OCI-LY7 (cell line): ENCODE results near the gene TRABD2B. TPM values are rescaled to one million over a fixed set of nuclear protein-coding genes. Genes with fewer than 3 reads are reported as not detected.

Source experiments
- BruUV-seq: library from RNA; stranded (reverse); fragments of 400-500 nt; replicated peaks from 2 replicates; lab custom pipeline; 2021; lab: Mats Ljungman, UMichigan
- CTCF ChIA-PET: fragments of 300-600 bp; sonication (Branson Sonifier 250); formaldehyde crosslinking; loops from one replicate; lab custom pipeline; 2022; ENCODE audit warnings: antibody characterized with exemption; ENCODE audit not compliant: unreplicated experiment; lab: Charles Lee
- POLR2A ChIA-PET: fragments of 300-600 bp; sonication (Branson Sonifier 250); formaldehyde crosslinking; loops from one replicate; lab custom pipeline; 2022; ENCODE audit warnings: antibody characterized with exemption; lab: Charles Lee
- DNase-seq: peaks from one replicate; pipeline ENCODE4 v3.0.0-alpha.2; 2015; ENCODE audit warnings: low spot score
- H2AFZ ChIP-seq: fragments of 200-600 bp; sonication (generic), shearing (Covaris generic); 2 replicates; pipeline ENCODE4 v1.6.1; 2014; ENCODE audit warnings: mild to moderate bottlenecking, antibody characterized with exemption, low read length, moderate library complexity
- H3K27ac ChIP-seq: fragments of 200-600 bp; sonication (generic); 2 replicates; pipeline ENCODE4 v1.5.1; 2014; ENCODE audit warnings: mixed run types, low read depth, mild to moderate bottlenecking, moderate library complexity, low read length, inconsistent platforms; ENCODE audit not compliant: poor library complexity, severe bottlenecking
- H3K36me3 ChIP-seq: fragments of 200-600 bp; sonication (generic); 2 replicates; pipeline ENCODE4 v1.6.1; 2014; ENCODE audit warnings: mild to moderate bottlenecking, antibody characterized with exemption, low read length, moderate library complexity, mixed read lengths; ENCODE audit not compliant: insufficient read depth
- H3K4me1 ChIP-seq: fragments of 200-600 bp; sonication (generic); 2 replicates; pipeline ENCODE4 v1.5.1; 2014; ENCODE audit warnings: mild to moderate bottlenecking, low read length; ENCODE audit not compliant: insufficient read depth, poor library complexity, severe bottlenecking
- H3K4me2 ChIP-seq: fragments of 200-600 bp; sonication (generic); 2 replicates; pipeline ENCODE4 v1.6.1; 2014; ENCODE audit warnings: mild to moderate bottlenecking, low read length
- H3K4me3 ChIP-seq: fragments of 200-600 bp; sonication (generic); 2 replicates; pipeline ENCODE4 v1.5.1; 2014; ENCODE audit warnings: mild to moderate bottlenecking, low read depth, low read length; ENCODE audit not compliant: poor library complexity, severe bottlenecking
- H3K79me2 ChIP-seq: fragments of 200-600 bp; sonication (generic); 2 replicates; pipeline ENCODE4 v1.6.1; 2016; ENCODE audit warnings: low read depth, mild to moderate bottlenecking, low read length, moderate library complexity, mixed read lengths; ENCODE audit not compliant: insufficient read depth
- H3K9me2 ChIP-seq: fragments of 200-600 bp; sonication (generic); 2 replicates; pipeline ENCODE4 v1.6.1; 2016; ENCODE audit warnings: mild to moderate bottlenecking, low read length, mixed read lengths; ENCODE audit not compliant: insufficient read depth
- H3K9me3 ChIP-seq: fragments of 200-600 bp; sonication (generic); 2 replicates; pipeline ENCODE4 v1.6.1; 2014; ENCODE audit warnings: mild to moderate bottlenecking, mixed run types, low read length, mixed read lengths
- H4K20me1 ChIP-seq: fragments of 200-600 bp; sonication (generic); 2 replicates; pipeline ENCODE4 v1.6.1; 2014; ENCODE audit warnings: mild to moderate bottlenecking, antibody characterized with exemption, low read length, moderate library complexity, mixed read lengths; ENCODE audit not compliant: insufficient read depth
- CTCF ChIP-seq: fragments of 200-600 bp; sonication (generic); conservative IDR thresholded peaks from 2 replicates; pipeline ENCODE4 v1.5.1; 2014; ENCODE audit warnings: mild to moderate bottlenecking, antibody characterized with exemption, low read length, moderate library complexity, mixed read lengths
- EZH2phosphoT487 ChIP-seq: fragments of 200-600 bp; sonication (generic); IDR thresholded peaks from 2 replicates; pipeline ENCODE4 v1.6.1; 2018; ENCODE audit warnings: low read depth, borderline replicate concordance, mild to moderate bottlenecking, mixed run types, antibody characterized with exemption, low read length, moderate library complexity, mixed read lengths
- intact Hi-C: fragments of 100-400 bp; cut with micrococcal nuclease; formaldehyde crosslinking; loops from one replicate; pipeline ENCODE4 v1.10.0; 2022; ENCODE audit not compliant: unreplicated experiment
- total RNA-seq, 2 experiments: library from RNA; depleted of rRNA in 1 of 2; stranded (reverse); fragments of >200 nt in 1 of 2; shearing (Covaris generic) in 1 of 2; gene quantifications; 2 replicates each; pipeline ENCODE4 v1.2.3, GENCODE V29; 2014 to 2022

The TRABD2B gene
- total RNA-seq, 2 experiments from 2014 or later: not detected

GRCh38 chr1:47711184-47711847 is 285.9 kb downstream of the TRABD2B start:
- intact Hi-C loops: loop anchor here (2.0 to 10.0 kb wide), 3 partner anchors 275 to 517 kb away; partner anchors contain the start of gene PDZK1IP1
- DNase-seq: no peak
- BruUV-seq: no TSS peak
- CTCF ChIA-PET: no interaction called here
- no peak overlapping the region for H3K4me2 ChIP-seq
- POLR2A ChIA-PET: no interaction called here
- no peak overlapping the region for H2AFZ ChIP-seq
- no peaks in the 10 kb centered on the region for H3K9me2 ChIP-seq
- H3K79me2 ChIP-seq: no peaks in the 10 kb centered on the region
- H3K9me3 ChIP-seq: no peaks in the 10 kb centered on the region
- TF ChIP-seq EZH2phosphoT487: no peak
- TF ChIP-seq CTCF: no peak
- no peaks in the 10 kb centered on the region for H4K20me1 ChIP-seq
- no peak overlapping the region for H3K27ac ChIP-seq
- no peaks in the 10 kb centered on the region for H3K36me3 ChIP-seq
- no peak overlapping the region for H3K4me3 ChIP-seq
- H3K4me1 ChIP-seq: no peaks in the 10 kb centered on the region

Other genes starting within 250 kb of the TRABD2B start
- not detected in 2 replicates for gene SLC5A9, start 225.3 kb upstream of the TRABD2B start, total RNA-seq (2014; rRNA removed; shearing (Covaris generic))
- not detected in 2 replicates for gene SLC5A9, start 225.3 kb upstream of the TRABD2B start, total RNA-seq (2022)